GM19467 (cell line): Measurements from ENCODE around the gene C2orf49.
"Not testable (repeated sequence)": the region's sequence is repeated elsewhere in the genome, so short reads cannot be mapped to it uniquely, and the experiment has no call there.

Source experiments
- ATAC-seq: cut with Tn5 transposase; IDR thresholded peaks from one replicate; pipeline ENCODE4 v1.9.1; 2021; ENCODE audit warnings: mild to moderate bottlenecking, moderate library complexity; ENCODE audit not compliant: unreplicated experiment

Gene C2orf49

DNA sequence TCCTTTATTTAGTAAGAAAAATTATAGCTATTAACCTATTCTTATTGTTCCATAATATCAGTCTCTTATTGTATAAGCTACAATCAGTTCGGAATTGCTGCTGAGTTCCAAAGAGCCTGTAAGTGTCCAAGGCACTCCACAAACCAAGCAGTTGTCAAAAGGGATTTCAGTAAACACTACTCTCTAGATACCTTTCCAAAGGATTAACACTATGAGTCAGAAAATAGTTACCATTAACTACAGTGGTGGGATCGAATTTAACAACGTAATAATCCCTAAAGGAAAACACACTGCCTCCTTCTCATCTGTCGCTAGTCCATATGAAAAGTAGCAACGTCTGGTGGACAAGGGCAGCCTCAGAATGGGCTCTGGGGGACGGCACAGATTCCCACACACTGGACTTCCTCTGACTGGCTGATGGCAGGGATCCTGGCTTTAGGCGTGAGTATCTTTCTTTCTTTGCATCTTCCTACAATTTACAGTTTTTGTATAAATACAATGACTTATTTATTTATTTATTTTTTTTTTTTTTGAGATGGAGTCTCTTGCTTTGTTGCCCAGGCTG lies 16.6 kb upstream of the C2orf49 start:
- ATAC-seq: no peak

DNA sequence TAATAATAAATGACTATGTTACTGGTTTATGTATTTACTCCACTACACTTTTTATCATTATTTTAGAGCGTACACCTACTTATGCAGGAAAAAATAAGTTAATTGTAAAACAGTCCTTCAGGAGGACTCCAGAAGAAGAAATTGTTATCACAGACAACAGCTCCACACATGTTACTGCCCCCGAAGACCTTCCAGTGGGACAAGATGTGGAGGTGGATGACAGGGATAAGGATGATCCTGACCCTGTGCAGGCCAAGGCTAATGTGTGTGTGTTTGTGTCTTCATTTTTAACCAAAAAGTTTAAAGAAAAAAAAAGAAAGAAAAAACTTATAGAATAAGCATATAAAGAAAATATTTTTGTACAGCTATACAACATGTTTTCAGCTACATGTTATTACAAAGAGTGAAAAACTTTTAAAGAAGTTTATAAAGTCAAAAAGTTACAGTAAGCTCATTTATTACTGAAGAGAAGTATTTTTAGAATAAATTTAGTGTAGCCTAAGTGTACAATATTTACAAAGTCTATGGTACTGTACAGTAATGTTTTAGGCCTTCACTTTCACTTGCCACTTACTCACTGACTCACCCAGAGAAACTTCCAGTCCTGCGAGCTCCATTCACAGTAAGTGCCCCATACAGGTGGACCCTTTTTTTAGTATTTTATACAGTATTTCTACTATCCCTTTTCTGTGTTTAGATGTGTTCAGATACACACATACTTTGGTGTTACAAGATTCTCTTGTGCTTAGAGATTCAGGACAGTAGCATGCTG lies 15.3 kb upstream of the C2orf49 start:
- no peak for ATAC-seq

DNA sequence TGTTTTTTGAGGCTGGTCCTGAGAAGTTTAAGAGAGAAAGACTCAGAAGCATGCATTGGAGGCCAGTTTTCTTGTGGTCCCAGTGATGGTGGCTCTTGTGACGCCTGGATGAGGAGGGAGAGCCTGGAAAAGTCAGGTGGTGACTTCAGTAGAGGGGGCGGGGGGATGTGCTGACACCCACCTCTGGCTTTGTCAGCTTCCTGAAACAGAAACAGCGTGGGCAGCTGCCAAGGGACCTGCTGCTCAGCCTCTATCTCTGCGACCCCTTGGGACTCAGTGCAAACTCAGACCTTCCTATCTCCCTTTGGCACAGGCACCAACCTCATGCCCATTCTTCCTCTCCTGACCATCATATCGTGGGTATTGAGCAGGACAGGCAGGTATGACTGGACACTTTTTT lies 14.2 kb upstream of the C2orf49 start:
- ATAC-seq: no peak

- no peak for ATAC-seq
Measured at GRCh38 chr2:105324101-105324500, 13.2 kb upstream of the C2orf49 start.

- ATAC-seq: no peak
Measured at GRCh38 chr2:105324732-105325131, 12.6 kb upstream of the C2orf49 start.

DNA sequence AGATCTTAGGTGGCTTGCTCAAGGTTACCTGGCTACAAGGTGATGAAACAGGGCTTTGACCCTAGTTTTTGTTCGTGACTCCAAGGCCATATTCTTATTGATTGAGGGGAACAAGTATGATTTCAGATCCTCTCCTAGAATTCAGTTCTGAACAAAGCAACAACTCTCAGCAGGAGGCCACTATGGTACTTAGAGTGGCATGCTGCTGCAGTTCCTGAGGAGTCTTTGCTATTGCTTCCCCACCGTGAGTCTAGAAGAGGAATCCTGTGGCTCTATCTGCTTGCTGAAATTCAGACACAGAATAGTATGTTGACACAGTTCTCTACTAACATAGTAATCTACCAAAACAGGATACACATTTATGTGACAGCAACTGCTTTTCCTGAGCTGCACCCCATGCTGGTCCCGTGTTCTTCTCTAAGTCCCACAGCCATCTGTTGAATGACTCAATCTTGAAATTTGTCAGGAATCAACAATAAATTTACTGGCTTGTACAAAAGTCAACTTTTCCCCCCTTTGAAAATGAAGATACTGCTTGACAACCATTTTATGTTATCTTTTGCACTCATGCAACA lies 11.9 kb upstream of the C2orf49 start:
- ATAC-seq: no peak

DNA sequence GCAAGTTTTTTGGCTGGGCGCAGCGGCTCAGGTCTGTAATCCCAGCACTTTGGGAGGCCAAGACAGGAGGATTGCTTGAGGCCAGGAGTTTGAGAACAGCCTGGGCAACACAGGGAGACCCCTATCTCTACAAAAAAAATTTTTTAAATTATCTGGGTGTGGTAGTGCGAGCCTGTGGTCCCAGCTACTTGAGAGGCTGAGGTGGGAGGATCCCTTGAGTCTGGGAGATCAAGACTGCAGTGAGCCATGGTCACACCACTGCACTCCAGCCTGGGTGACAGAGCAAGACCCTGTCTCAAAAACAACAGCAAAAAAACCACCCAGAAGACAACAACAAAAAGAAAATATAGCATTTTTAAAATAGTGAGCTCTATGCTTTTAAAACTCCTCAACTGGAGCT lies 10.1 kb upstream of the C2orf49 start:
- not testable (repeated sequence) for ATAC-seq

- ATAC-seq: no peak
Measured at GRCh38 chr2:105327690-105328089, 9.7 kb upstream of the C2orf49 start.

DNA sequence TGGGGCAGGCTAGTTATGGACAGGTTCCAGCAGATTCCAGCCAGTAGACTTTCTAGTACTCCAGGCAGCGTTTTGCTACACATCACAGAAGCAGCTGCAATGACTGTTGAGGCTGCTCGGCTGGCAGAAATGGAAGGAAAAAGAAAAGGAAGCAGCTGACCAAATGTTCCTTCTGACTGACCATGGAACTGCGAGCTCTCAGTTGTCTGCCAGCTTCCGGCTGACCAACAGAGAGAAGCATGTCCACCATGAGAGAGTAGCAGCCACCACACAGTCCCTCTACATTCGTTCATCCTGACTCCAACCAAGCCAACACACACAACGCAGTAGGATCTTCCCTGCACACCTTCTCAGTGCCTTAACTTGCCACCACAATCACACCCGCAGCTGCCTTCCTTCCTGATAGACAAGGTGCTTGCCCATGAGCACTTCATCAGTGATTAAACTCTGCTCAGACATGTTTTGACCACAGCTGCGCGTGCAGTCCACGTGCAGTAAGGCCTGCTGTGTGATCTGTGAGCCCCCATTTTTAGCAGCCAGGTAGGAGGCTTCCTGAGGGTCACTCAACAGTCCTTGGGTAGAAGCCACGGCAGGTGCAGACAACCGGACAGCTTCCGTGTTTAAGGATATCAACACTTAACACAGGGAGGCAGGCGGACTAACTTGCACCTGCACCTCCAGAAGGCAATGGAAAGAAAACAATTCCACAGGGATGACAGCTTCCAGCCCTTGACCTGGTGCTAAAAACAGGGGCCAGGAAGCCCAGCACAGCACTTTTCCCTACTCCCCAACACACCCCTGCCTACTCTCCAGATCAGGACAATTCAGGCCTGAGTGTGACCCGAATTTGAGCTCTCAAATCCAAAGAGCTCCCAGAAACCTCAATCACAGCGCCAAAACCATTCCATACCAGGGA lies 8.8 kb upstream of the C2orf49 start:
- no peak for ATAC-seq

DNA sequence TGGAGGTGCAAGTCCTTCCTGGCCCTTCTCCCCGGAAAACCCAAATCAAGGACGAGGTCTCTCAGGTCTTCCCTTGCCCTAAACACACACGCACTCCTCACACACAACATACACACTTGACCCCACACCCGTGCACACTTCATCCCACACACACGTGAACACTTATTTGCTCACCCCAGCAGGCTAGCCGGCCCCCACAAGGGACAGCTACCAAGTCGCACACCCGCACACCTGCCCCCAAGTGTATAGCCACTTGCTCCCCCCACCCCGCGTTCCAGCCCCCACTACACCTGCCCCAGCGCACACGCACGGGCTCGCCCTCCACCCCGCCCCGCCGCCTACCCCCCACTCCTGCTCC lies 8.2 kb upstream of the C2orf49 start:
- no peak for ATAC-seq

DNA sequence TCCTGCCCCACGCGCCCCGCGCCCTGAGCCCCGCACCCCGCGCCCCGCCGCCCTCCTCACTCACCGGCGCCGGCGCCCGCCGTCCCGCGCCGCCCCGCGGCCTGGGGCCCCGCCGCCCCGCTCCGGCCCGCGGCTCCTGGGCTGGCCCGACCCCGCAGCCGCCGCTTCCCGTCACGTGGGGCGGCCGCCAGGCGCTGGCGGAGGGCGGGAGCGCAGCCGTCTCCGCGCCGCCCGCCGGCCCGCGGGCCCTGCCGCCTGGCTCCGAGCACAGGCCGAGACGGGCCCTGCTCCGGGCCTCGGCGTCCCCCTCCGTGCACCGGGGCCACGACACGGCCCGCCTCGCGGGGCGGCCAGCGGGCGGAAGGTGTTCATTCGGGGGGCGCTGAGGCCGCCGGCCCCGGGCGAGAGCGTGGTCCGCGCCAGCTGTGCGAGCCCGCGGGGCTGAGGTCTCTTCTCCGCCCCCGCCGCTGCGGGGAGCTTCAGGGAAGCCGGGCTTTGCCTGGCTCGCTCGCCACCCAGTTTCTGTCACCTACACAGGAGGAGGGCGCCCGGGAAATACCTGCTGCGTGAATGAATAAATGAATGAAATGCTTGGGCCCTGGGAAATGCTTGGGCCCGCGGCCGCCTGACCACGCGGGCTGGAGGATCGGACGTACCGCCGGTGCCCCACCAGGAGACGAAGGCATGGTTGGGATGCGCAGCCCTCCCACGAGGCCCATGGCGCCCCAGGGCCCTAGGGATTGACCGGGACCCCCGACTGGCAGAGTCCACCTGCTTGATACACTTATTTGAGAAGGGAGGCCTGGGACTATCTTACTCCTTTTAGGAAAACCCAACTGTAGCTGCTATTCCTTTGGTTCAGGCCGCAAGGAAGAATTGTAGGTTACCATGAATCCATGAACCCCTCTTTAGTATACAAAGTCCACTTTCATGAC lies 7.5 kb upstream of the C2orf49 start, which contains the start of gene TGFBRAP1:
Gene TGFBRAP1, minus strand, starts transcription at position 175 of the 935 bp plus-strand sequence. CDS start 21,434 bp downstream, outside the sequence.
- peak; percentile 82 for ATAC-seq

DNA sequence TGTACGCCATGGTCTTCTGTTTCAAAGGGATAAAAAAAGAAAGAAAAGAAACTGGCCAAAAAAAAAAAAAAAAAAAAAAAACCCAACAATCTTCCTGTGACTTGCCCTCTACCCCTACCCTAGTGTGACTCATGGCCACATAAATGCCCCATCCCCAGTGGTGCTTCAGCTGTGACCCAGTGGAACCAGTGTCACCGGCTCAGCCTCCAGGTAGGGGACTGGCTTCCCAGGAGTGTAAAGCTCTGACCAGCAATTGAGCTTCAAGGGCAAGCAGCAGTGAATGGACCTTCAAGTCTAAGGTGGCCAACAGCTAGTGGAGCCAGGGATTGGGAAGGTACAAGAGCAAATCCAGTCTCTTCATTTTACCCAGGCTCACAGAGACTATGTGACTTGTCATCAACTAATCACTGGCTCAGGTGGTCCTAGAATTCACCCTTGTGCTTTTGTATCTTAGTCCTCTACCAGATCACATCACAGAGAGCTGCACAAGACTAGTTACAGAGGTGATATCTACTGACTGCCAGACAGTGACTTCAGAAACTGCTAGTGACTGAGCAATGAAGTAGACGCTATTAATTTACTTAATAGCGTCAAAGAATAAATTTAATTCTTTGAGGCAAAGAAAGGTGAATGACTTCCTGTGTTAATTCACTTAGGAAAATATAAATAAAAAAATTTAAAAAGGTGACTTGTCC lies 6.5 kb upstream of the C2orf49 start:
- no peak for ATAC-seq

DNA sequence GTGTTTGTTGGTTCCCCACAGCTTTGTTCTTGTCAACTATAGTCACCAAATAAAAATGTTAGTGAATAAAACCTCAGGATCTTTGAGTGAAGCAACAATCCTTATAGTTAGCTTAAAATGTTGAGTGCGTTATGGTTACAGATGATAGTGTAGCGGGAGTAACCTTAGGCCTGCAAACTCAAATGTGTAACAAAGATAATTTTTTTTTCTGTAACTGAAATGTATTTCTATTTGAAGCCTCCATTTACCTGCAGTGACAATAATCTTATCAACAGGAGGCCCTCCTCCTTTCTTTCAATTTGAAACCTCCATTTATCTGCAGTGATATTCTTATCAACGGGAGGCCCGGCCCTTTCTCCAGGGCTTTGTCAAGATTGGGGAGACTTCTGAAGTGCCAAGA lies 3.1 kb upstream of the C2orf49 start:
- ATAC-seq: no peak

- ATAC-seq: no peak
Measured at GRCh38 chr2:105335469-105335868, 1.9 kb upstream of the C2orf49 start.

DNA sequence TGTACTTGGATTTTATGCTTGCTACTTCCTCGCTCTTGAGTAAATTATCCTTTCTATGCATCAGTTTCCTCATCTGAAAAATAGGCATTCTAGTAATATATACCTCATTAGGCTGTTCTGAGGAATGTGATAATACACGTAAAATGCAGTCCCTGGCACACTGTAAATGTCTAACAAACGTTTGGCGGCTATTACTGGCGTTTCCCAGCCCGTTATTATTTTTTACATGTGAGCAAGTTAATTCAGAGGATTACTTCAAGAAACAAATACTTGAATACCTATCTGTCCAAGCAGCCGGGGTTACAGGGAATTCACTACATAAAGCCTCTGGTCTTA lies 586 bp upstream of the C2orf49 start:
- ATAC-seq: no peak

DNA sequence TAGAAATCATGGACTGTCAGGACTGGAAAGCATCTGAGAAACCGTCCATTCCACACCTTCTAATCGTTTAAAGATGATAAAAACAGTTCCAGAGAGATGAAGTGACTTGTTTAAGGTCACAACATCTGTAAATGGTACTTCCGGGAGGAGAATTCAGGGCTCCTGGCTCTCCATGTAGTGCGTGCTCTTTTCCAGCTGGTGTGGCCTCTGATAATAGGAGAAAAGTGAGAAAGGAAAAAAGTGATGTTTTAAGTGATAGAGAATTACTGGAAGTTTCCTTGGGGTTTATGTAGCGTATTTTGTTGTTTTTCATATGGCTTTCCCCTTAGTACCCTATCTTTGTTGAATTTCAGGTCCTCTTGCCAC lies 663 bp downstream of the C2orf49 start:
- peak; percentile 15 for ATAC-seq

DNA sequence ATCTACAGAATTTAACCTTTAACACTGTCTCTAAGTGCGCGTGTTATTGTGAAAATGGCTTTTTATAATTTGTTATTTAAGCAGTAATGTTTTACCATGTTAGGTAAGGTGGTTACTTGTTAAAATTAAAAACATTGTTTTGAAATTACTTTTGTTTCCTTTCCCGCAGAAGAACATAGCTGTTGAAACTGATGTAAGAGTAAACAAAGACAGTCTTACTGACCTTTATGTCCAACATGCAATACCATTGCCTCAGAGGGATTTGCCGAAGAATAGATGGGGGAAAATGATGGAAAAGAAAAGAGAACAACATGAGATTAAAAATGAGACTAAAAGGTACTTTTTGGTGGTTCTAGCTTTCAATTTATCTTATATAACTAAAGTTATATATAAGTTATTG lies 2.1 kb downstream of the C2orf49 start:
- no peak for ATAC-seq

GRCh38 chr2:105344704-105345345 lies 7.5 kb downstream of the C2orf49 start:
- no peak for ATAC-seq

DNA sequence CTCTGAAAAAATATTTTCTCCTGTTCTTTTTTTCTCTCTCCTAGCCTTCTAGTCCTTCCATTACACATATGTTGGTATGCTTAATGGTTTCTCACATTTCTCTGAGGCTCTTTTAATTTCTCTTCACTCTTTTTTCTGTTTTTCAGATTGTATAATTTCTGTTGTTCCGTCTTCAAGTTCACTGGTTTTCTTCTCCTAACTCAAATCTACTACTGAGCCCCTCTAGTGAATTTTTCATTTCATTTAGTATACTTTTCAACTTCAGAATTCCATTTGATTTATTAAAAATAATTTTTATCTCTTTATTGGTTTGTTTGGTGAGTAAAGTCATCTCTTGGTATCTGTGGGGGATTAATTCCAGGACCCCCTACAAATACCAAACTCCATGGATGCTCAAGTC lies 19.8 kb downstream of the C2orf49 start:
- ATAC-seq: no peak
